ENCODE results near the gene CAPN9. TPM values are rescaled to one million over a fixed set of nuclear protein-coding genes. Genes with fewer than 3 reads are reported as not detected.
"Not testable (repeated sequence)": the region's sequence is repeated elsewhere in the genome, so short reads cannot be mapped to it uniquely, and the experiment has no call there.

The CAPN9 gene
- total and polyA plus RNA-seq, 2 donors, result 0.19 to 0.46 TPM

DNA sequence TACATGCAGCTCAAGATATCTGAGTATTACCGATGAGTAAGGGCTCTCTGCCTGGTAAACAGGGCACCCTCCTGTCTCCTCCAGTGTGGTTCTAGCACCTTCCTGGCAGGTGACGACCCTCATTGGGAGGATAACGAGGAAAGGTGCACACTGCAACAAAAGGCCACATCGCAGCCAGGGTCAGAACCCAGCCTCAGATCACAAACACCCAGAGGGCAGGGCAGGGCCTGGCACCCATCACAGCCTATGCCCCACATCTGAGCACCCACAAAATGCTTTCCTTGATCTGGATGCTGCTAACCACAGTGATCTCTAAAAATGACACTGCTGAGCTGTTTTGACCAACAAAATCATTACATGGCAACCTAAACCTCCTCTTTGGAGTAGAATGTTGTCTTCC lies 97.4 kb downstream of the CAPN9 start:
- H3K27me3 ChIP-seq (ENCODE audit: control insufficient read depth in 2 of 2, insufficient read depth in 1 of 2, low read length in 1 of 2), result no peaks in the 10 kb centered on the region
- H3K27ac ChIP-seq (ENCODE audit: low read depth in 1 of 2, low read length in 1 of 2), result no peak overlapping the region
- over 99% methylated on average over 4 of the region's 4 CpGs for WGBS
- no peaks in the 10 kb centered on the region for H3K9me3 ChIP-seq (ENCODE audit: control insufficient read depth in 2 of 2, insufficient read depth in 1 of 2, low read length in 1 of 2)
- no peaks in the 10 kb centered on the region for H3K36me3 ChIP-seq (ENCODE audit: control insufficient read depth in 2 of 2, insufficient read depth in 2 of 2, low read length in 1 of 2)
- no peak overlapping the region for H3K4me3 ChIP-seq (ENCODE audit: low read length in 2 of 2)
- DNase-seq (ENCODE audit: low read depth in 6 of 9, low spot score in 9 of 9), result no peak
- peaks cover 0 to 11% of the 10 kb centered on the region in 2 donors for H3K4me1 ChIP-seq (ENCODE audit: control insufficient read depth in 2 of 2, insufficient read depth in 2 of 2, low read length in 2 of 2)

DNA sequence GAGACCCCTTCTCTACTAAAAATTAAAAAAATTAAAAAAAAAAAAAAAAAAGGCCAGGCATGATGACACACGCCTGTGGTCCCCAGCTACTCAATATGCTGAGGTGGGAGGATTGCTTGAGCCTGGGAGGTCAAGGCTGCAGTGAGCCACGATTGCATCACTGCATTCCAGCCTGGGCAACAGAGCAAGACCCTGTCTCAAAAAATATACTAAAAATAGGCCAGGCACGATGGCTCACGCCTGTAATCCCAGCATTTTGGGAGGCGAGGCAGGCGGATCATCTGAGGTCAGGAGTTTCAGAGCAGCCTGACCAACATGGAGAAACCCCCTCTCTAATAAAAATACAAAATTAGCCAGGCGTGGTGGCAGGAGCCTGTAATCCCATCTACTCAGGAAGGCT lies 98.0 kb downstream of the CAPN9 start:
- H3K36me3 ChIP-seq (ENCODE audit: control insufficient read depth in 2 of 2, insufficient read depth in 2 of 2, low read length in 1 of 2); H3K9me3 ChIP-seq (ENCODE audit: control insufficient read depth in 2 of 2, insufficient read depth in 1 of 2, low read length in 1 of 2); DNase-seq (ENCODE audit: low read depth in 6 of 9, low spot score in 9 of 9); H3K4me3 ChIP-seq (ENCODE audit: low read length in 2 of 2); H3K27ac ChIP-seq (ENCODE audit: low read depth in 1 of 2, low read length in 1 of 2); H3K27me3 ChIP-seq (ENCODE audit: control insufficient read depth in 2 of 2, insufficient read depth in 1 of 2, low read length in 1 of 2): not testable (repeated sequence)
- WGBS, result 96% methylated on average over 7 of the region's 7 CpGs
- H3K4me1 ChIP-seq (ENCODE audit: control insufficient read depth in 2 of 2, insufficient read depth in 2 of 2, low read length in 2 of 2), result peaks cover 0 to 18% of the 10 kb centered on the region in 2 donors

GRCh38 chr1:230848235-230848634 lies 101.0 kb downstream of the CAPN9 start:
- H3K27ac ChIP-seq (ENCODE audit: low read depth in 1 of 2, low read length in 1 of 2), result no peak overlapping the region
- no peaks in the 10 kb centered on the region for H3K27me3 ChIP-seq (ENCODE audit: control insufficient read depth in 2 of 2, insufficient read depth in 1 of 2, low read length in 1 of 2)
- H3K36me3 ChIP-seq (ENCODE audit: control insufficient read depth in 2 of 2, insufficient read depth in 2 of 2, low read length in 1 of 2), result no peaks in the 10 kb centered on the region
- H3K4me3 ChIP-seq (ENCODE audit: low read length in 2 of 2), result no peak overlapping the region
- no peak for DNase-seq (ENCODE audit: low read depth in 6 of 9, low spot score in 9 of 9)
- 98% methylated on average over 3 of the region's 3 CpGs for WGBS
- no peaks in the 10 kb centered on the region for H3K9me3 ChIP-seq (ENCODE audit: control insufficient read depth in 2 of 2, insufficient read depth in 1 of 2, low read length in 1 of 2)
- H3K4me1 ChIP-seq (ENCODE audit: control insufficient read depth in 2 of 2, insufficient read depth in 2 of 2, low read length in 2 of 2), result peaks cover 0 to 22% of the 10 kb centered on the region in 2 donors

- no peaks in the 10 kb centered on the region for H3K9me3 ChIP-seq (ENCODE audit: control insufficient read depth in 2 of 2, insufficient read depth in 1 of 2, low read length in 1 of 2)
- DNase-seq (ENCODE audit: low read depth in 6 of 9, low spot score in 9 of 9), result peak in 1 of 9 donors; percentile 16
- H3K4me1 ChIP-seq (ENCODE audit: control insufficient read depth in 2 of 2, insufficient read depth in 2 of 2, low read length in 2 of 2), result peaks cover 0 to 22% of the 10 kb centered on the region in 2 donors
- no peaks in the 10 kb centered on the region for H3K27me3 ChIP-seq (ENCODE audit: control insufficient read depth in 2 of 2, insufficient read depth in 1 of 2, low read length in 1 of 2)
- 89% methylated on average over 14 of the region's 14 CpGs for WGBS
- H3K4me3 ChIP-seq (ENCODE audit: low read length in 2 of 2), result no peak overlapping the region
- H3K36me3 ChIP-seq (ENCODE audit: control insufficient read depth in 2 of 2, insufficient read depth in 2 of 2, low read length in 1 of 2), result no peaks in the 10 kb centered on the region
- H3K27ac ChIP-seq (ENCODE audit: low read depth in 1 of 2, low read length in 1 of 2), result peak overlapping the region; percentile 47 to 84
Observed at GRCh38 chr1:230849451-230850224, 102.5 kb downstream of the CAPN9 start.

DNA sequence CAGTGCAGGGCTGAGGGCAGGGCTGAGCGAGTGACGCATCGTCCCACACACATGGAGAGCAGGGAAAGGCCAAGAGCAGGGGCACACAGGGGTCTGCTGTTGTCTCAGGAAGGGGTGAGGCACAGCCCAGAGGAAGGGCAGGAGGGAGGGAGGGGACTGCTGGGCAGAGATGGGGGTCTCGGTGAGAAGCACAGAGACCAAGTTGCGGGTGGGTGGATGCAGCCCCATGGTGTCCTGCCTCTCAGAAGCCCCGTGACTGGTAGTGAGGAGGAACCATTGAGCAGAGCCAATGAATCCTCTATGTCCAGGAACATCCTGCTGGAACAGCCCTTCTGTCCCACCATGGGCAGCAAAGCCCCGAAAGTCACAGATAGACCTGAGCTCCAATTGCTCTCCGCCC lies 103.4 kb downstream of the CAPN9 start:
- Histone ChIP-seq H3K27me3 (ENCODE audit: control insufficient read depth in 2 of 2, insufficient read depth in 1 of 2, low read length in 1 of 2) (no peaks in the 10 kb centered on the region), H3K36me3 (ENCODE audit: control insufficient read depth in 2 of 2, insufficient read depth in 2 of 2, low read length in 1 of 2) (no peaks in the 10 kb centered on the region), H3K9me3 (ENCODE audit: control insufficient read depth in 2 of 2, insufficient read depth in 1 of 2, low read length in 1 of 2) (no peaks in the 10 kb centered on the region), H3K4me3 (ENCODE audit: low read length in 2 of 2) (no peak overlapping the region), H3K4me1 (ENCODE audit: control insufficient read depth in 2 of 2, insufficient read depth in 2 of 2, low read length in 2 of 2) (peaks cover 0 to 22% of the 10 kb centered on the region in 2 donors), H3K27ac (ENCODE audit: low read depth in 1 of 2, low read length in 1 of 2) (peak overlapping the region in 1 of 2 donors; percentile 70)
- DNase-seq (ENCODE audit: low read depth in 6 of 9, low spot score in 9 of 9), result no peak
- 85% methylated on average over 8 of the region's 8 CpGs for WGBS

GRCh38 chr1:230851291-230851691 lies 104.1 kb downstream of the CAPN9 start:
- Histone ChIP-seq H3K36me3 (ENCODE audit: control insufficient read depth in 2 of 2, insufficient read depth in 2 of 2, low read length in 1 of 2) (no peaks in the 10 kb centered on the region), H3K27ac (ENCODE audit: low read depth in 1 of 2, low read length in 1 of 2) (no peak overlapping the region), H3K4me1 (ENCODE audit: control insufficient read depth in 2 of 2, insufficient read depth in 2 of 2, low read length in 2 of 2) (peaks cover 0 to 22% of the 10 kb centered on the region in 2 donors), H3K27me3 (ENCODE audit: control insufficient read depth in 2 of 2, insufficient read depth in 1 of 2, low read length in 1 of 2) (no peaks in the 10 kb centered on the region), H3K4me3 (ENCODE audit: low read length in 2 of 2) (no peak overlapping the region), H3K9me3 (ENCODE audit: control insufficient read depth in 2 of 2, insufficient read depth in 1 of 2, low read length in 1 of 2) (no peaks in the 10 kb centered on the region)
- 92% methylated on average over 5 of the region's 5 CpGs for WGBS
- no peak for DNase-seq (ENCODE audit: low read depth in 6 of 9, low spot score in 9 of 9)

Other genes starting within 250 kb of the CAPN9 start
- 27.1 TPM for gene COG2, start 104.9 kb upstream of the CAPN9 start, total RNA-seq
- 20.1 TPM for gene COG2, start 104.9 kb upstream of the CAPN9 start, polyA plus RNA-seq
- 2.3 TPM for gene AGT, start 33.3 kb upstream of the CAPN9 start, total RNA-seq
- 22.3 TPM for gene AGT, start 33.3 kb upstream of the CAPN9 start, polyA plus RNA-seq
- gene C1orf198, start 121.1 kb downstream of the CAPN9 start, total RNA-seq, result 10.1 TPM
- gene C1orf198, start 121.1 kb downstream of the CAPN9 start, polyA plus RNA-seq, result 14.2 TPM
- gene TTC13, start 231.5 kb downstream of the CAPN9 start, total RNA-seq, result 18.7 TPM
- gene TTC13, start 231.5 kb downstream of the CAPN9 start, polyA plus RNA-seq, result 32.9 TPM
- 21.7 TPM for gene ARV1, start 231.7 kb downstream of the CAPN9 start, total RNA-seq
- 32.4 TPM for gene ARV1, start 231.7 kb downstream of the CAPN9 start, polyA plus RNA-seq